ENCODE measurements around the gene PLAC8L1.
A peak's percentile ranks its signal among the peaks of the same experiment; 100 is the strongest.
"Not testable (repeated sequence)": the region's sequence is repeated elsewhere in the genome, so short reads cannot be mapped to it uniquely, and the experiment has no call there.

Gene PLAC8L1

GRCh38 chr5:146105477-146105876 is at the start of gene PLAC8L1:
TSS of gene PLAC8L1 (minus strand) at chr5:146105577. CDS start at chr5:146104311, 1,266 bp downstream.
- DNase-seq = no peak

GRCh38 chr5:146151970-146152369 is 46.6 kb upstream of the PLAC8L1 start:
- DNase-seq = no peak

- DNase-seq = no peak
Observed at GRCh38 chr5:146137967-146138403, 32.6 kb upstream of the PLAC8L1 start.

- DNase-seq = no peak
Observed at GRCh38 chr5:146130440-146131045, 25.2 kb upstream of the PLAC8L1 start.

- DNase-seq = no peak
Observed at GRCh38 chr5:146126068-146126467, 20.7 kb upstream of the PLAC8L1 start.

GRCh38 chr5:146124580-146124979 is 19.2 kb upstream of the PLAC8L1 start:
- no peak for DNase-seq

- DNase-seq = not testable (repeated sequence)
Observed at GRCh38 chr5:146121451-146121850, 16.1 kb upstream of the PLAC8L1 start.

GRCh38 chr5:146118322-146118721 is 12.9 kb upstream of the PLAC8L1 start:
- no peak for DNase-seq

- DNase-seq = not testable (repeated sequence)
Observed at GRCh38 chr5:146117216-146117615, 11.8 kb upstream of the PLAC8L1 start.

- DNase-seq = no peak
Observed at GRCh38 chr5:146116361-146116760, 11.0 kb upstream of the PLAC8L1 start.

- no peak for DNase-seq
Observed at GRCh38 chr5:146112476-146112875, 7.1 kb upstream of the PLAC8L1 start.

- DNase-seq = no peak
Observed at GRCh38 chr5:146111409-146111808, 6.0 kb upstream of the PLAC8L1 start.

- DNase-seq = no peak
Observed at GRCh38 chr5:146109379-146109778, 4.0 kb upstream of the PLAC8L1 start.

- not testable (repeated sequence) for DNase-seq
Observed at GRCh38 chr5:146108870-146109269, 3.5 kb upstream of the PLAC8L1 start.

- DNase-seq = no peak
Observed at GRCh38 chr5:146107901-146108300, 2.5 kb upstream of the PLAC8L1 start.

GRCh38 chr5:146103594-146103993 is 1.8 kb downstream of the PLAC8L1 start:
- DNase-seq = peak; percentile 56

- DNase-seq = no peak
Observed at GRCh38 chr5:146101646-146102045, 3.7 kb downstream of the PLAC8L1 start.

- no peak for DNase-seq
Observed at GRCh38 chr5:146098047-146098446, 7.3 kb downstream of the PLAC8L1 start.

GRCh38 chr5:146091881-146092280 is 13.5 kb downstream of the PLAC8L1 start:
- no peak for DNase-seq

GRCh38 chr5:146089287-146089686 is 16.1 kb downstream of the PLAC8L1 start:
- no peak for DNase-seq

GRCh38 chr5:146088098-146088497 is 17.3 kb downstream of the PLAC8L1 start:
- no peak for DNase-seq

- no peak for DNase-seq
Observed at GRCh38 chr5:146084376-146084775, 21.0 kb downstream of the PLAC8L1 start.

- no peak for DNase-seq
Observed at GRCh38 chr5:146082798-146083197, 22.6 kb downstream of the PLAC8L1 start.

- no peak for DNase-seq
Observed at GRCh38 chr5:146081556-146081955, 23.8 kb downstream of the PLAC8L1 start.

GRCh38 chr5:146079695-146080373 is 25.5 kb downstream of the PLAC8L1 start:
- peak; percentile 84 for DNase-seq

Data from GF-D8 (cell line).